GM12873 (cell line): ENCODE data around the gene AHNAK2.

Source experiments
- CTCF ChIP-seq: IDR thresholded peaks from 2 replicates; pipeline ENCODE4 v1.5.1; 2012; ENCODE audit warnings: low read depth, mild to moderate bottlenecking, moderate library complexity, low read length, control low read depth; ENCODE audit not compliant: insufficient read depth; ENCODE audit errors: missing control alignments

AHNAK2 gene

DNA sequence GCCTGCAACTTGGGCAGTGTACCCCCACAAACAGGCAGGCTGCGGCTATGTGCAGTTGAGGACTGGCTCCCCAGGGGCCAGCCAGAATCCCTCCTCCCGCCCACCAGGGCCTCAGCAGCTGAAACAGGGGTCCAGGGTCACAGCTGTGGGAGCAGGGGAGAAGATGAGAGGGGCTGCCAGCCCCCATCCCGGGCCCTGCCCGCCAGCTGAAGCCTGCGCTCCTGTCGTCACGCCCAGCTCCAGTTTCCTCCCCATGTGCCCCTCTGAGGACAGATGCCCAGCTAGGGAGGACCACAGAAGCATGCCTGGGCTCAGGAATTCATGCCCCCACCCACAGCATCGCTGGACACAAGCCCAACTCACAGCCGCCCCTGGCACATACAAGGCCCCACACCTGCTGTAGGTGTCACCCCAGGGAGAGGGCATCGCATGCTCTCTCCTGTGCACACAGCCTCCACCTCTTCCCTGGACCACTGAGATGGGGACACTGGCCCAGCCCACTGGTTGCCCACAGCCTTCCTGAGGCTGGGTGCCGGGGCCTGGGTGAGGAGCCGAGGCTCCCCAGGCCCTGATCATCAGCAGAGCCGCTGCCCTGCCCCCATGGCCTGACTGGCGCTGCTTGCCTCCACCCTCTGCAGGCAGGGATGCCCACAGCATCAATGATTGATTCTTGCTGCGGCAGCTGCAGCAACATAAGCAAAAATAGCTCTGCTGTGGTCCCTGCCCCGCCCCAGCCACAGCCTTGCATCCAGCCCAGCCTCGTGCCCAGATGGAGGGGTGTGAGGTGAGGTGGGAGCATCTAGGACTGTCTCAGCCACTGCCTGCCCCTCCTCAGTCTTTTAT is 3.7 kb upstream of the AHNAK2 start:
- no peak for TF ChIP-seq CTCF

GRCh38 chr14:104980611-104981531 is 2.7 kb upstream of the AHNAK2 start:
- TF ChIP-seq CTCF: no peak

- no peak for TF ChIP-seq CTCF
Observed at GRCh38 chr14:104979758-104980610, 1.8 kb upstream of the AHNAK2 start.

- no peak for TF ChIP-seq CTCF
Observed at GRCh38 chr14:104978746-104979691, 845 bp upstream of the AHNAK2 start.

GRCh38 chr14:104977008-104977680 is 1.0 kb downstream of the AHNAK2 start:
- no peak for TF ChIP-seq CTCF
